SKM-1 (cell line): ENCODE results near the gene MAPK10.

ENCODE experiments used
- DNase-seq: peaks from one replicate; lab custom pipeline; 2025; ENCODE audit not compliant: unreplicated experiment; lab: John Stamatoyannopoulos, UW

Gene MAPK10

DNA sequence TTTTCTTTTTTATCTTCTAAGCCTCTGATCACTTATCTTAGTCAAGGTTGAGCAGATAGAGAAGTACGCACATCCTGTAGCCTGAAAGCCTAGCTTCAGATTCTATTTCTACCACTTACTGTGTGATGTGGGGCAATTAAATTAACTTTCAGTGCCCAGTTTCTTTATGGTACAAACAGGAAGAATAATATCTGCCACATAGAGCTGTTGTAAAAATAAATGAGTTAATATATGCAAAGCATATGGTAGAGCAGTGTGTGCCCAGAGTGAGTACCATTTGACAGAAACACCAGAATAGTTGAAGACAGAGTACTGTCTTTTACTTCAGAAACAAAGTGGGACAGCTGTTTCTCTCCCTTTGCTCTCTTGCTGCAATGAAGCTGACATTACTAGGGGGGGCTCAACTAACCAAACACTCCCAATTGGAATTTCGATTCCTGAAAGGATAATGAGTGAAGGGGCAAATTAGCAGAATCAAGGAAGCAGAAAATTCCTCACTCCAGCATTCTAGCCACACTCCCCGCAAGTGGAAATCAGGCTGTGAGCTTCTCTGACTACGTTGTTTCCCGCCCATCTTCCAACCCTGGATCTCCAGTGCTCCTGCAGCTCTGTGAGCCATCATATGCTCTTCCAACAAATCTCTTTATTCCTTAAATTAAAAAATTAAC, 80.4 kb downstream of the MAPK10 start:
- DNase-seq, result no peak

DNA sequence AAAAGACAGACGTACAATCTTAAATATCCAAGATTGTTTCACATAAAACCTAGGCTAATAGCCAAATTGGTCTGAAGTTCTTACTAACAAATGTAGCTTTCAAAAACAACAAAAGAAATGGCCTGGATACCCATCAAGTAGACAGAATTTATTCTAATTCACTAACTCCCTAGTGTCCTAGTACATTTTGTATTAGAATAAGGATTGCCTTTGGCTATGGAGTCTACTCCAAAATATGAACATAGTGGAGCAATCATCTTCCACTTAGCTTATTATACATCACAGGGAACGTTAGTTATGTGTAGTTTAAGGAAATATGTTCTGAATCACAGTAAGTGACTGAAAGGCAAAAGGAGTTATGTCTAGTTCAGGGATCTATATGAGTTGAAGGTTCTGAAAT, 81.7 kb downstream of the MAPK10 start:
- no peak for DNase-seq

DNA sequence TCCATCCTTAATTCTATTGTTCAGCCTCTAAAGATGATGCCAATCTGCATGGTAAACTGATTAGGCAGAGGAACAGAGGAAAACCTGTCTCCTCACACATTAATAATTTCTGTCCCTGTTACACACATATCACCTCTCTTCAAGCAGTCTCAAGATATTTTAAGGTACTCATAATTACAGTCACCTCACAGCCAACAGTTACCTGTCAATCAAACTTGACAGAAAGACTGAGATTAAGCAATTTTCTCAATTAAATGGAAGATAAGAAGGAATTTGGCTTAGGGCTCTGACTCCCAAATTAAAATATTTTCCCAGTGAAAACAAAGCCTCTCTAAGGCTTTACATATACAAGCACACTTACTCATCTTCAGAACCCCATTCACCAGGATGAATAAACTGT, 85.2 kb downstream of the MAPK10 start:
- no peak for DNase-seq

DNA sequence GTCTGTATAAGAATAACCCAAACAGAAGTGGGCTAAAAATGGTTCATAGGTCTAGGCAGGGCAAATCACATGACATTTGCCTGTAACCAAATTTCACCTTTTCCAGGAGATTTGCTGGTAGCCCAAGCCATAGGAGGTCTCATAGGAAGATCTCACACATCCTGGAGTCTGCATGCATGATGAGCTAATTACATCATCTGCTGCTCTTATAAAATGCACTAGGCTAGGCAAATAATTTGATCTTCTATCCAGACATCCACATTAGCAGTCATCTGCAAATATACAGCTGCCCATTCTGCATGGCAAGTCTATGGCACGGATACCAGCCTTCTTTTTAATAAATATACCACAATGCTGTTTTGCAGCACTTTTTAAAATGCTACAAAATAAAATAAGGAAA, 87.2 kb downstream of the MAPK10 start:
- no peak for DNase-seq

DNA sequence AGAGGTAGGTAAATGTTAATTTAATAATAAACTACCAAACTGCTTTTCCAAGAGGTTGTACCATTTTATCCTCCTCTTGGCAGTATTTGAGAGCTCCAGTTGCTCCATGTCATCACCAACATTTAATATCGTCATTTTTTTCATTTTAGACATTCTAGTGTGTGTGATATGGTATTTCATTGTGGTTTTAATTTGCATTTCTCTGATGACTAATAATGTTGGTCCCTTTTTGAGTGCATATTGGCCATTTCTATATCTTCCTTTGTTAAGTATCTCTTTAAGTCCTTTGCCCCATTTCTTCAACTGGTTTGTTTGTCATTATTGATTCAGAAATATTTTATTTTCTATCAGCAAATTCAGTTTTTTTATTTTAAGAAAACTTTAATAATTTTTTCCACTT, 88.8 kb downstream of the MAPK10 start:
- DNase-seq, result no peak

DNA sequence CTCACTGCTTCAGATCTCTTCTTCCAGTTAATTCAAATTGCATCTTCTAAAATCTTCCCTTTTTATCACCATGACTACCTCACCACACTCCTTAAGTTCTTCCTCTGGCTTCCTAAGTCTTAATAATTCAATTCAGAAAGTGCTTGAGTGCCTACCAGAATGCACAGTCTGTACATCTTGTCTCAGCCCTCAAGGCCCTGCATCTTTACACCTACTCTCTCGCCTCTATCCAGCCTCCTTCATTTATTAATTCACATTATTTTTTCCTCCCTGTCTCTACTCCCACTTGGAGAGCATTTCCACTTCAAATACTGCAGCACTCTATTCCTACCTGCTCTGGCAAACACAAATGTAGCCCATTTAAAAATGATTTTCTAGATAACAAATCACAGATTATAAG, 90.5 kb downstream of the MAPK10 start:
- no peak for DNase-seq

DNA sequence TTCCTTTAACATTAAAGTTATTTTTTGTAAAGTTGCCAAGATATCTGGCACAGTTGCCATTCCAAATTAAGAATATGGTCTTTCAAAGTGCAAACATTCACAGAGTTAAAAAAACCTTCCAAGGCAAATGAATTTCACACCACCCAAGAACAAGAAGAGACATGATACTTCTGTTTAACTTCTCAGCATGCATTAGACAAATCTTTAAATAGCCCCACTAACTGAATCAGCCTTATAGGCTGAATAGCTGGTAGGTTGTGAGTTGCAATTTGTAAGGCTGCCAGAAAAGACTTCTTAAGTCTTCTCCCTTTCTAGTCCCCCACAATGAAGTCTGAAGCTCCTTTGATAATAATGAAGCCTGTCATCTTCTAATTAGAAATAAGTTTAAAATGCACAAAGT, 95.6 kb downstream of the MAPK10 start:
- DNase-seq, result no peak

DNA sequence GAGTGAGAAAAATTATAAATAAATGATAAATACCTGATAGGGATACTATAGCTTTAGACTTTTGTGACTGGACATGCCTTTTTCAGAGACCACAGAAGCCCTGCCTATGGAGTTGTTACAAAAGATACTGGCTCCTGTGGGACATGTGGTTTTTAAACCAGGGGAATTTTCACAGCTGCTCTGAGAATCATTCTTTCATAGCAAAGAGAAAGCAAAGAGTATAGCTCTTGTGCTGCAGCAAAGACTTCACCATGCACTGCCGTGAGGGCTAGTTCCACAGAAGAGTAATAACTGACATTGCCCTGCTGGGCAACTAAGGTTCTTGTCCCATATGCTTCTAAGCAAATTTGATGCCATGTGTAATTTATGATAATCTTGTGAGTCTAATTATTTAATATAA, 98.2 kb downstream of the MAPK10 start:
- no peak for DNase-seq

DNA sequence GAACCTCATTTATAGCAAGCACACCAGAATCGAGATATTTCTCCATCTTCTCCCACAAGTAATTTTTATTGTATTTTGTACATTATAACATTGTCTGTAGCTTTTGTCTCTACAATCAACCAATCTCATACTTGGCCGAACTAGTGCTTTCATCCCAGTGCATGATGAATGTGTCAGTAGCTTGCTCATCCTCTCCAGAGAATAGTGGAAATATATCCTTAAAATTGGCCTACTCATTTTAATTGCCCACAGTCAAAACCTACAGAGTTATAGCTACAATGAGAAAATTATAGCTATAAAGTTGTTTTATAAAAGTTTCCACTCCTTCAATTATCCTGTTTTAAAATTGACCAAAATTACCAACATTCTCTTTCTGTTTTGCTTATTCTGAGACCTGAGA, 103.8 kb downstream of the MAPK10 start:
- no peak for DNase-seq

DNA sequence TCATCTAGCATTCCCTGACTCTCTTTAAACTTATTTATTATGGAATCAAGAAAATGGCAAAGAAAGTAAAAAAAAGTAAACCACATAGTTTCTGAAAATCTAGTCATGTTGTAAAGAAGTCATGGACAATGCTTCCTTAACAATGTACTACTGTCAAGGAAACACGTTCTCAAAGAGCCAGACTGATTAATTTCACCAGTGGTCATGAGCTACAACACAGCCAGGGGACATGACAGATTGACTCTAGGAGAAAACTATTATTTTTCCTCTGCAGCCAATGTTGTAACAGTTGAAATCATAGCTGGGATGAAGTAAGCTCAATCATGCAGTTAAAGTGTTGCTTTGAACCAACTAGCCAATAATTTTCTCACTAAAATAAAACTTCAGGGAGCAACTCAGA, 109.2 kb downstream of the MAPK10 start:
- DNase-seq, result no peak

DNA sequence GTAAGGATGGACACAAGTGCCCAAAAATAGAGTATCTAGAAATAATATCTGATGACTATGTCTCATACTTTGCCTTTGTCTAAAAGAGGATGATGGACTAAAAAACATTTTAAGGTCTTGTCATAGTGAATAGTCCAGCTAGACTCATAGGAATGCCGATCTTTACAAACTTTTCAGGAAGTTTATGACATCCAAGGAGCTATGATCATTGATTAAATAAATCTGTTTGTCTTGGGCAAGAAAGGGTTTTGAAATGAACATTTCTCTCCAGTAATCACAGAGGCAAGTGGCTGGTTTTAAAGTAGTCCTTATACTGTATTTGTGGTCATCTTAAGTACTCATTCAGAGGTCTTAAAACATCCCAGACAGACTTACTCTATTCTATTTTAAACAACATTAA, 109.8 kb downstream of the MAPK10 start:
- DNase-seq, result no peak

DNA sequence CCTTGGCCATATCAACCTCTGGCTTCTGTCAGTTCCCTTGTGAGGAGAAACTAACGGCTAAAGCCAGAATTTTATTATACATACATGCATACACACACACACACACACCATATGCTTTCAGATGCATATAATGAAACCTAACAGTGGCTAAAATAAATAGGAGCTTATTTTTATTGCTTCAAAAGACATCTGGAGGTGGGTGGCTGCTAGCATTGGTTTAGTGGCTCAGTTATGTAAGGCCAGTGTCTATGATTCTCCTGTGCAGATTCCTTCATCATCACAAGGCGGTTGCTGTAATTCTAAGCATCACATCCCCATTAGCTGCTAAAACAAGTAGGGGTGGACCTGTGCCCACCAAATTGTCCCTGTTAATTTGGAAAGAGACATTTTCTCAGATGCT, 110.8 kb downstream of the MAPK10 start:
- DNase-seq, result no peak

DNA sequence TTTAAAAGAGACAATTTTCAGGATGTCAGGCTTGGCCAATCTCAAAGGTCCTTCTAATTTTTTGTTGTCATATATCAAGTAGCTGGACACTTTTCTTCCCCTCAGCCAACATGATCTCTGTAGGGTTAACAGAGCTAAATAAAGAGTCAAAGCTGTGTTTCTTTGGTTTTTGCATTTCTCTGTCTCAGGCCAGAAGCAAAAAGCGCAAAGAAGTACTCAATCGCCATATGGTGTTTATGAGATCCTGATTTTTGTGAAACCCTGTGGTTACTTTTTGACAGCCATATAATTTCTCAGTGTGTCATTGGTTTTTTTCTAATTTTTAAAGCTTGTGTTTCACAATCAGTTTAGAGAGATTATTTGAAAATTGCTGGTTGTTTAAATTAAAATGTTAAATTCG, 111.9 kb downstream of the MAPK10 start:
- DNase-seq, result no peak

DNA sequence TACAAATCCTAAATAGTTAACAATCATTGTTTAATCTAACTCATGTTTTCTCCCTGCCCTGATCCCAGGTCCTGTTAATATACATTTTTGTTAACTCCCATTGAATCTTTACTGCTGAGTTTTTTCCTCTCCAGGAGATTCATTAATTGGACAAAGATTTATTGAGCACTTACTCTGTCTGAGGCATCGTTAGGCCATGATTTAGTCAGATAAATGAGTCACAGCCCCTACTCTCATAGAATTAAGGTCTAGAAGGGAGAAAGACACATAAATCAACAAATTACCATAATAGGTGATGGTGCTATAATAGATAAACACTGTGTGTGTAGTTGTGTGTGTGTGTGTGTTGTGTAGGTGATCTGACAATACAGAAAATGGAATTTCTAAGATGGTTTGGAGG, 112.5 kb downstream of the MAPK10 start:
- DNase-seq, result no peak

DNA sequence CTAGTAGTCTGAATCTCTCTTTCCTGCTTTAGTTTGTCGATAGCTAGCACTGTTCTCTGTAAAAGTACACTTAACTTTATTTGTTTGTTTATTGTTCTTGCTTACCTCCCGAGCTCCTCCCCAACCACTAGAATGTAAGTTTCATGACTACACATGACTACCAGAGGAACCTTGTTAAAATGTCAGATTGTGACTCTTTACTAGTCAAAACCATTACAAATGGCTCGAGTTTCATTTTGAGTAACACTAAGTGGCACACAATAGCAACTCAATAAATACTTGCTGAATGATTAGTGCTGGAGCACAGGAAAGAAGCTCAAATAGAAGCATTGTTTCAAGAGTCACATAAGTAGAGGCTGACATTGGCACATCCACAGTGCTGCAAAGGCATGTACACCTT, 116.1 kb downstream of the MAPK10 start:
- no peak for DNase-seq

DNA sequence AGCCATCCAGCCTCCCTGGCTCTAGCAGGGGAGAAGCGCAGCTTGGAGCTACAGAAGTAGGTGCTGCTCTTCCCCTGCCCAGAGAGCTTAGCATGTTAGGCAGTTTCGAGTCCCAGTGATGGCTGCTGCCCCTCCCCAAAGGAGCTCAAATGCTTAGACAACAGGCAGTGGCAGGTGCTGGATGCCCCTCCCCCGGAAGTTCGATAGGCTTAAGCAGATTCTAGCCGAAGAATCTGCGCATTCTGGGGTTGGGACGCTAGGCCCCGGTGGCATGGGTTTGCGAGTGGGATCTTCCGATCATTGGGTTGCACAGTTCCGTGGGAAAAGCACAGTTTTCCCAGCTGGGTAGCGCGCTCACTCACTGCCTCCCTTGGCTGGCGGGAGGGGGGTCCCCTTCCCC, 117.2 kb downstream of the MAPK10 start:
- no peak for DNase-seq

DNA sequence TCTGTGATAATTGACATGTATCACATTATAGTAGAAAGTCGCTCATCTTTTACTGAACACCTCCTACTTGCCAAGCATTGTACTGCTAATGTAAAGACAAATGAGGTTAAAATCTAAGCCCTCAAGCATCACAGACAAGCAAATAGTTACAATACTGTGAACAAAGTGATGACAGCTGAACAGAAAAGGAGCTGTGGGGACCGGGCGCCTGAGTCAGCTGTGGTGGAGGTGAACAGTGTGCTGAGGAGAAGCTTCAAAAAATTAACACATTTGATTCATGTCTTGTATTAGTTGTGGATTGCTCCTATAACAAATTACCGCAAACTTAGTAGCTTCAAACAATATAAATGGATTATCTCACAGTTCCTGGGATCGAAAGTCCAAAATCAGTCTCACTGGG, 124.3 kb downstream of the MAPK10 start:
- DNase-seq, result no peak

DNA sequence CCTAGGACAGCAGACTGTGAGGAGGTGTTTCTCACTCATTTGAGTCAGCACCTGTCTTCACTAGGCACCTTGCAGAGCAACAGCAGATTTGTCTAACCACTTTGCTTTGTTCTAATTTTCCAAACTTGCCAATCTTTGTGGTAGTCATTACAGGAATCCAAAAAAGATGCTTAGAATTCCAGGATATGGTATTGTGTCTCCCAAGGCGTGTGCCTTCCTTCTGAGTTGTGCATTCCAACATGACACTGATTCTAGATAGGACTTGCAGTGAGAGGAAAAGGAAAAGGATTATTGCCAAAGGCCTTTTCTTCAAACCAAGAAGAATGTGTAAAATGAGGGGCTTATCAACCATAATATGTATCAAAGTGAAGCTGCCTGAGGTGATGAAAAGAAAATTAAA, 126.2 kb downstream of the MAPK10 start:
- DNase-seq, result no peak

DNA sequence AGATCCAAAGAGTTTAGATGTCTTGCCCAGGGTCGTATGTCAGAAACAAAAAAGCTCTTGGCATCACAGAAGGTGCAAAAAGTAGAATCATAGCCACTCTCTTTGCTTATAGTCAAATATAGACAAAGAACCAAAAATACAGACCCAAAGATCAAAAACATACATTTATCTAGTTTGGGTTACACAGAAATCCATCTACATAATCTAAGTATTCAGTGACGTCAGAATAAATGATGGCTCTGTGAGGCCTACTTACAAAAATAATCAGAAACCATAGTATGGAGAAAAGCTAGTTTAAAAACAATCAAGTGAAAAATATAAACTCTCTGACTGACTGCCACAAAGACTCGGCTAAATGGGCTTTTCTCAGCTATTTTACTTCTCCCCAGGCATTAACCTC, 126.8 kb downstream of the MAPK10 start:
- no peak for DNase-seq

DNA sequence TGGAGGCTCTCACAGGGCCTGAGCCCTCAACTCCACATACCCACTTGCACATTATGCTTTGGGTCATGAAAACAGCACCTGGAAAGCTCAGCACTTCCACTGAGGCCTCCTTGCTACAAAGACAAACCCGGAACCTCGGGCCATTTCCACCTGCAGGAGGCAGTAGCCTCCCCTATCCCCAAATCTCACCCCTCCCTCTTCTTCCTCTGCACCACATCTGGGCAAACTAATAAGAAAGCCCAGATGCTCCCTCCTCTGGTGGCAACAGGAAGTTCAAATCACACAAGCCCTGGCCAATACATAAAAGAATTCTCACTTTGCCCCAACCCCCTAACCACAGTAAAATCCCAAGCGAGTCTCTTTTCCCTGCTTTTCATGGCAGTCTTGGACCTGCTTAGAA, 136.4 kb downstream of the MAPK10 start:
- DNase-seq, result peak; percentile 43

DNA sequence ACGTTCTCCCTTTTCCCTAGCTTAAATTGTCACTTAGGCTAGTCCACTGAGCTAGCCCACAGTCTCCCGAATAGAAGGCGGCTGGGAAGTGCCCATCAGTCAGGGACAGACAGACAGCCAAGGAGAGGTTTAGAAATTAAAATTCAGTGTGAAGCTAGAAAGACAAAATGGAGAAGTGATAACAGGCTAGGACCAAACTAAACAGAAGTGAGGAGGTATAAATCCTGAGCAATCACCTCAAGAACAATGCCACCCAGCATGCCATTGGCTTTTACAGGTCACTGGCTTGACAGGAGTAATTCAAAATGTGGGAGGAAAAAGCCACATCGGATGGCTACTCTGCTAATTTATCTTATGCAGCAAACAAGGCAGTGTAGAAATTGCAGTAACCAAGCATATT, 138.9 kb downstream of the MAPK10 start:
- no peak for DNase-seq

DNA sequence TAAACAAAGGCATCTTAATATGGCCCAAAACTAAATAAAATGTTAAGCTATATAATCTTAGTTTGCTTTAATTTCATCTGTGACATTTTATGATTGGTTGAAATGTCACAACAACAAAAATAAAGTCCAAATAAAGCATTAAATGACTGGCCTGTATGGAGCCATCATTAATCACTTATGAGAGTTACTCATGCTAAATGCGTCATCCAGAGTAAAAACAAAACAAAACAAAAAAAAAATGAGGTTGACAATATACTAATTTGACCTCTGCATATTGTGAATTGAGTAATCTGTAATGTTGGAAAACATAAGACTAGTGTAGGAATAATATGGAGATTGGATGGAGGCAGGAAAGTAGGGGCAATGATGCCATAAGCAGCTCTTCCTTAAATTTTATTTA, 139.7 kb downstream of the MAPK10 start:
- DNase-seq, result no peak

DNA sequence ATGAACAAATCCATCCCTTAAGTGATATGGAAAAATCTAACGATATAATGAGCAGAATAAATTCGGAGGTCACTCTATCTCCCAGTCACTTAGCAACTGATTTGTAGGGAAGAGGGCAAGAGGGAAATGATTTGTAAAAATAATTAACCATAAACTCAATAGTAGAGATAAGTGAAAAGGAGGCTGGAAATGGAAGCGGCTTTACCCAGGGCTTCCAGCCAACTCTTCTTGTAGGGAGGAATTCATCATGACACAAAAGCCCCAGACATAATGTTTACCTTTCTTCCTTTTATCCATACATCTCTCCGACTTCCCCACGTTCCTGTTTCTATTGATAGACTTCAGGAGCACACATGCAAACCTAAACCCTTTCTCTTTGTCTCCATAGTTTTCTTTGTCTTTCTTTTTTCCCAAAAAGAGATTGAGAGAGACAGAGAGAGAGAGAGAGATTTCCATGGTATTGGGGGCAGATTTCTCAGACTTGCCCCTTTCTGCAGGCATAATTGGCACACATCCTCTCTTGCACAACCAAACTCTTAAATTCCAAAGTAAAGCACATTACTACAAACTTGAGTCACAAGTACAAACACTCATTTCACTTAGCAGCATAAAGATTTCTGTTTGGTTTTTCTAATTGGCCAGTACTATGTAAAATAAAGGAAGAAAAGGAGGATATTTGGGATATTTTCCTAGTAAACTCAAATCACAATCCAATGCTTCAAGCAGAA, 140.9 kb downstream of the MAPK10 start:
- no peak for DNase-seq
